Type B pancreatic cell (in vitro differentiated cells): Measurements from ENCODE around the gene OR10H2. TPM values are rescaled to one million over a fixed set of nuclear protein-coding genes. Genes with fewer than 3 reads are reported as not detected.
"Not testable (repeated sequence)": the region's sequence is repeated elsewhere in the genome, so short reads cannot be mapped to it uniquely, and the experiment has no call there.

ENCODE experiments used
- DNase-seq: peaks from one replicate; pipeline ENCODE4 v3.0.0; 2021; ENCODE audit warnings: mixed read lengths; ENCODE audit not compliant: unreplicated experiment; ENCODE audit errors: extremely low spot score
- H3K27ac Mint-ChIP-seq: 2 replicates; pipeline ENCODE4 v1.8.0; 2021; ENCODE audit warnings: mild to moderate bottlenecking, mixed read lengths
- H3K27me3 Mint-ChIP-seq: 2 replicates; pipeline ENCODE4 v1.8.0; 2021; ENCODE audit warnings: mixed read lengths
- H3K36me3 Mint-ChIP-seq: 2 replicates; pipeline ENCODE4 v1.8.0; 2021; ENCODE audit warnings: mixed read lengths
- H3K4me1 Mint-ChIP-seq: one replicate; pipeline ENCODE4 v1.8.0; 2021; ENCODE audit warnings: mixed read lengths; ENCODE audit not compliant: unreplicated experiment
- H3K4me3 Mint-ChIP-seq: 2 replicates; pipeline ENCODE4 v1.8.0; 2021; ENCODE audit warnings: mild to moderate bottlenecking, mixed read lengths
- H3K9me3 Mint-ChIP-seq: 2 replicates; pipeline ENCODE4 v1.8.0; 2021; ENCODE audit warnings: mixed read lengths
- CTCF ChIP-seq: fragments of 200-600 bp; sonication (generic); conservative IDR thresholded peaks from 2 replicates; pipeline ENCODE4 v1.5.0; 2021; ENCODE audit warnings: antibody characterized with exemption, mild to moderate bottlenecking
- long read RNA-seq: library from polyadenylated mRNA; unstranded; transcript quantifications from one replicate; pipeline ENCODE4 v2.0.0, GENCODE V29; 2020
- total RNA-seq: library from RNA; stranded (reverse); gene quantifications from 2 replicates; pipeline ENCODE4 v1.2.1, GENCODE V29; 2021; ENCODE audit warnings: low replicate concordance

OR10H2 gene
- not detected in 2 replicates for total RNA-seq
- long read RNA-seq: 0 reads

- no peaks in the 10 kb centered on the region for H3K4me1 Mint-ChIP-seq
- H3K4me3 Mint-ChIP-seq: no peak within 1 kb of the TSS
- no peak within 1 kb of the TSS for H3K27ac Mint-ChIP-seq
- no peak for DNase-seq
- H3K27me3 Mint-ChIP-seq: no peaks in the 10 kb centered on the region
- H3K36me3 Mint-ChIP-seq: no peaks in the 10 kb centered on the region
- no peaks in the 10 kb centered on the region for H3K9me3 Mint-ChIP-seq
- TF ChIP-seq CTCF: no peak
Observed at GRCh38 chr19:15727724-15728123, at the start of gene OR10H2. TSS of gene OR10H2 (plus strand) at chr19:15728024. CDS start at chr19:15728044, 20 bp downstream.

GRCh38 chr19:15679089-15679488, 48.7 kb upstream of the OR10H2 start:
- no peak for TF ChIP-seq CTCF
- no peak for DNase-seq
- Mint-ChIP-seq H3K4me3 (no peak overlapping the region), H3K4me1 (no peaks in the 10 kb centered on the region), H3K9me3 (peaks cover 9% of the 10 kb centered on the region), H3K27me3 (no peaks in the 10 kb centered on the region), H3K36me3 (no peaks in the 10 kb centered on the region), H3K27ac (no peak overlapping the region)

- H3K36me3 Mint-ChIP-seq, H3K9me3 Mint-ChIP-seq, DNase-seq, H3K27me3 Mint-ChIP-seq, H3K4me3 Mint-ChIP-seq, H3K4me1 Mint-ChIP-seq, H3K27ac Mint-ChIP-seq: not testable (repeated sequence)
Observed at GRCh38 chr19:15679865-15680264, 48.0 kb upstream of the OR10H2 start.

GRCh38 chr19:15680478-15681322, 47.1 kb upstream of the OR10H2 start:
- Mint-ChIP-seq H3K27ac (no peak overlapping the region), H3K27me3 (no peaks in the 10 kb centered on the region), H3K36me3 (no peaks in the 10 kb centered on the region), H3K9me3 (peaks cover 9% of the 10 kb centered on the region), H3K4me3 (no peak overlapping the region), H3K4me1 (no peaks in the 10 kb centered on the region)
- DNase-seq: no peak
- no peak for TF ChIP-seq CTCF

GRCh38 chr19:15683411-15683810, 44.4 kb upstream of the OR10H2 start:
- Mint-ChIP-seq H3K9me3 (peaks cover 5% of the 10 kb centered on the region), H3K4me1 (no peaks in the 10 kb centered on the region), H3K27me3 (no peaks in the 10 kb centered on the region), H3K36me3 (peaks cover 5% of the 10 kb centered on the region), H3K4me3 (no peak overlapping the region), H3K27ac (no peak overlapping the region)
- TF ChIP-seq CTCF: no peak
- no peak for DNase-seq

GRCh38 chr19:15684828-15685227, 43.0 kb upstream of the OR10H2 start:
- Mint-ChIP-seq H3K9me3 (no peaks in the 10 kb centered on the region), H3K36me3 (peaks cover 5% of the 10 kb centered on the region), H3K27ac (no peak overlapping the region), H3K4me3 (no peak overlapping the region), H3K27me3 (no peaks in the 10 kb centered on the region), H3K4me1 (no peaks in the 10 kb centered on the region)
- TF ChIP-seq CTCF: no peak
- DNase-seq: no peak
